Thoracic aorta endothelial cell (primary cell): ENCODE results near the gene NEGR1. TPM values are rescaled to one million over a fixed set of nuclear protein-coding genes. Genes with fewer than 3 reads are reported as not detected.

ENCODE experiments used
- small RNA-seq: library from RNA; depleted of rRNA; stranded (forward); fragments of <200 nt; gene quantifications from one replicate; pipeline ENCODE3, GENCODE V24; 2012
- total RNA-seq: library from RNA; depleted of rRNA; stranded (reverse); fragments of >200 nt; gene quantifications from 2 replicates; pipeline ENCODE4 v1.2.3, GENCODE V29; 2012

The NEGR1 gene
- 12.1 and 12.2 TPM in 2 replicates for total RNA-seq

DNA sequence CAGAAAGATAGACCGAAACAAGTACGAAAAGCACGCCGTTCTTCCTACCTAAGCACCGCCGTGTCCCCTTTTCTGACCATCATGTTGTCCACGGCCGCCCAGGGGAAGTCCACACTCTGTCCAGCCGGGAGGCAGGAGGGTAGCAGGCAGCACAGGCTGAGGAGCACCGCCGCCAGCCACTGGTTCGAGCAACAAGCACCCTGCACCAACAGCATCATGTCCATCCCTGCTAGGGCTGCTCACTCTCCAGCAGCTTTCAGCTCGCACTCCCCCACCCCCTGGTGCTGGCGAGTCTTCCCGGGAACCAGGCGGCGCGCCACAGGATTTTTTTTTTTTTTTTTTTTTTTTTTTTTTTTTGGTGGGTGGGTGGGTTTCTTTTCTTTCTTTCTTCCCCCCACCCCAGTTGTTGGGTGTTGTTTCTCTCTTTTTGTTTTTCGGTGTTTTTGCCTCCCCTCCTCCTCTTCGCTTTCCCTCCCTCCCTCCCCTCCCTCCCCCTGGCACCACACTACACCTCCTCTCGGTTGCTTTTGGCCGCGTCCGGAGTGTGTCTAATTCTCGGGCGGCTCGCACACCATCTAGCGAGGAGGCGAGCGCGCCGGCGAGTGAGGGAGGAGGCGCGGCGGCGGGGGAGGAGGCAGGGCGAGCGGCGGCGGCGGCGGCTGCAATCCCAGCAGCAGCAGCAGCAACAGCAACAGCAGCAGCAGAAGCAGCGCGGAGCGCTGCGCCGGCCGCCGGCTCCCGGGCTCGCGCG lies at the start of gene NEGR1:
Gene NEGR1 (minus strand): TSS at position 269 of the 751 bp plus-strand sequence.

Small RNAs within 50 kb of the gene (small RNA-seq; reads per million reads assigned to genes)
- gene AL358453.1 = not detected
- gene AL359821.1 = not detected
